B cell (primary cell): ENCODE data around the gene ADARB2. TPM values are rescaled to one million over a fixed set of nuclear protein-coding genes. Genes with fewer than 3 reads are reported as not detected.

Experiments used
- ATAC-seq: fragments of 200-7000 bp; cut with Tn5 transposase; one replicate; pipeline ENCODE4 v1.10.0; 2021; ENCODE audit warnings: low read depth, mild to moderate bottlenecking, moderate number of reproducible peaks, moderate library complexity
- CTCF ChIA-PET: fragments of 350-600 bp; sonication (Branson Sonifier 250); formaldehyde crosslinking; loops from one replicate; lab custom pipeline; 2021; ENCODE audit warnings: antibody characterized with exemption, inconsistent platforms; lab: Charles Lee
- POLR2A ChIA-PET: fragments of 350-600 bp; sonication (Branson Sonifier 250); formaldehyde crosslinking; loops from one replicate; lab custom pipeline; 2021; ENCODE audit warnings: antibody characterized with exemption; lab: Charles Lee
- DNase-seq: peaks from one replicate; pipeline ENCODE4 v3.0.0; 2013
- H2AFZ ChIP-seq: 2 replicates; pipeline ENCODE4 v1.6.1; 2012; ENCODE audit warnings: mild to moderate bottlenecking, low read depth, low read length; ENCODE audit not compliant: insufficient read depth, poor library complexity, severe bottlenecking
- H3K27ac ChIP-seq, 2 donors: 1 replicate in 1 of 2; 2 replicates in 1 of 2; pipeline ENCODE4 v1.5.1; 2012 to 2013; ENCODE audit warnings: low read length in 2 of 2, mild to moderate bottlenecking in 2 of 2, moderate library complexity in 1 of 2
- H3K27me3 ChIP-seq, 4 experiments: fragments of 200-600 bp in 1 of 4; sonication (generic) in 1 of 4; replicated peaks in 1 of 4; 1 replicate in 2 of 4; 2 replicates in 2 of 4; pipeline versions ENCODE4 v1.6.1 to v1.7.0; 2013 to 2016; ENCODE audit warnings: low read length in 3 of 4, mild to moderate bottlenecking in 2 of 4, mixed read lengths in 1 of 4, moderate library complexity in 1 of 4; ENCODE audit not compliant: insufficient read depth in 4 of 4, control insufficient read depth in 3 of 4; ENCODE audit errors: control extremely low read depth in 1 of 4
- H3K36me3 ChIP-seq, 2 experiments: replicated peaks in 1 of 2; 1 replicate in 1 of 2; 2 replicates in 1 of 2; pipeline versions ENCODE4 v1.6.1 to v1.7.1; 2013; ENCODE audit warnings: low read length in 1 of 2; ENCODE audit not compliant: insufficient read depth in 2 of 2, control insufficient read depth in 1 of 2; ENCODE audit errors: control extremely low read depth in 1 of 2, extremely low read depth in 1 of 2
- H3K4me1 ChIP-seq, 2 donors: fragments of 200-600 bp in 1 of 2; sonication (generic) in 1 of 2; 1 replicate in 1 of 2; 2 replicates in 1 of 2; pipeline versions ENCODE4 v1.5.1 to v1.6.1; 2013 to 2017; ENCODE audit warnings: low read length in 2 of 2; ENCODE audit not compliant: control insufficient read depth in 2 of 2, insufficient read depth in 2 of 2
- H3K4me2 ChIP-seq: replicated peaks from 2 replicates; pipeline ENCODE3; 2012; ENCODE audit warnings: mild to moderate bottlenecking, low read depth, low read length; ENCODE audit not compliant: poor library complexity, severe bottlenecking
- H3K4me3 ChIP-seq, 5 experiments: fragments of 200-600 bp in 1 of 5; sonication (generic) in 1 of 5; 1 replicate in 3 of 5; 2 replicates in 2 of 5; pipeline versions ENCODE4 v1.5.1 to v1.7.0; 2011 to 2016; ENCODE audit warnings: low read length in 4 of 5, mild to moderate bottlenecking in 4 of 5, low read depth in 2 of 5, control low read depth in 1 of 5, moderate library complexity in 1 of 5; ENCODE audit not compliant: insufficient read depth in 1 of 5; ENCODE audit errors: control extremely low read depth in 1 of 5, extremely low read depth in 1 of 5
- H3K79me2 ChIP-seq: fragments of 200-600 bp; sonication (generic); one replicate; pipeline ENCODE4 v1.6.0; 2016; ENCODE audit warnings: low read length; ENCODE audit not compliant: control insufficient read depth, insufficient read depth
- H3K9ac ChIP-seq: fragments of 200-600 bp; sonication (generic); 2 replicates; pipeline ENCODE4 v1.6.1; 2017; ENCODE audit warnings: mild to moderate bottlenecking, low read length, moderate library complexity
- H3K9me3 ChIP-seq, 3 donors: one replicate each; pipeline versions ENCODE4 v1.6.1 to v1.7.1; 2013; ENCODE audit warnings: low read length in 2 of 3; ENCODE audit not compliant: control insufficient read depth in 2 of 3, insufficient read depth in 1 of 3; ENCODE audit errors: control extremely low read depth in 1 of 3
- H4K20me1 ChIP-seq: 2 replicates; pipeline ENCODE4 v1.6.0; 2012; ENCODE audit warnings: mild to moderate bottlenecking, low read length; ENCODE audit not compliant: insufficient read depth, control insufficient read depth, poor library complexity, severe bottlenecking
- H3K27ac Mint-ChIP-seq: one replicate; pipeline ENCODE4 v1.8.0; 2021; ENCODE audit warnings: mixed read lengths
- H3K27me3 Mint-ChIP-seq: one replicate; pipeline ENCODE4 v1.8.0; 2021; ENCODE audit warnings: mixed read lengths
- H3K4me1 Mint-ChIP-seq: one replicate; pipeline ENCODE4 v1.8.0; 2021; ENCODE audit warnings: mixed read lengths
- H3K4me3 Mint-ChIP-seq: one replicate; pipeline ENCODE4 v1.8.0; 2021; ENCODE audit warnings: mixed read lengths
- H3K9me3 Mint-ChIP-seq: one replicate; pipeline ENCODE4 v1.8.0; 2022; ENCODE audit warnings: mixed read lengths; ENCODE audit not compliant: insufficient read depth
- CTCF ChIP-seq: fragments of 200-600 bp; IDR thresholded peaks from one replicate; pipeline ENCODE4 v1.8.0; 2022; ENCODE audit warnings: antibody characterized with exemption, mild to moderate bottlenecking
- EZH2 ChIP-seq: IDR thresholded peaks from 2 replicates; pipeline ENCODE4 v1.6.1; 2012; ENCODE audit warnings: borderline replicate concordance, low read depth, mild to moderate bottlenecking, moderate library complexity, low read length; ENCODE audit not compliant: insufficient read depth, poor library complexity, severe bottlenecking
- WGBS: methylation state at CpG from one replicate; pipeline ENCODE4 v1.1.5; 2013; ENCODE audit warnings: missing lambda C conversion rate; ENCODE audit not compliant: insufficient coverage; 5-methylcytosine and 5-hydroxymethylcytosine counted together
- intact Hi-C: fragments of 100-400 bp; cut with micrococcal nuclease; formaldehyde crosslinking; loops from one replicate; pipeline ENCODE4 v1.10.0; 2022
- polyA plus RNA-seq: library from polyadenylated mRNA; depleted of rRNA; stranded (reverse); fragments of >200 nt; gene quantifications from 2 replicates; pipeline ENCODE4 v1.2.3, GENCODE V29; 2012
- total RNA-seq, 2 donors: library from RNA; stranded (reverse); fragments of 120-200 nt in 1 of 2; gene quantifications; 1 replicate in 1 of 2; 2 replicates in 1 of 2; pipeline versions ENCODE4 v1.2.3 to v1.2.4, GENCODE V29; 2013 to 2022

Gene ADARB2
- total and polyA plus RNA-seq, 2 donors (not counting 1 experiment from before 2014, with no cell fraction given) = 0.13 to 0.96 TPM

DNA sequence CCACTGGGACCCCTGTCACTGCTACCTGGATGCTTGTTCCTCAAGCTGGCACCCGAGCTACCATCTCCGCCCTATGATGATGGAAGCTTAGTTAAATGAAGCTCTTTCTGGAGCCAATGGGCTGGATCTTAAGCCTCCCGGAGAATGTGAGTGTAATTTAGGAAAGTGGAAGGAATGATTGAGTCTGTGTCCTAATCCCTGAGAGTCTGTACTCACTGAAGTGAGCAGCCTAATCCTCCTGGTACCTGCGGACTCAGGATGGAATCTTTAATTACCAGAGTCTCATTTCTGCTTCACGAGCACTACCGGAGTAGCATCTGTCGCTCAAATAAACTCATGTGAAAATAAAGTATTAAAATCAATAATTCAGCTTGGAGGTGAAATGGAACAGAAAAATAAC lies 425.6 kb downstream of the ADARB2 start:
- intact Hi-C loops = no loop called here
- no peaks in the 10 kb centered on the region for H3K27me3 ChIP-seq
- H2AFZ ChIP-seq = no peak overlapping the region
- H3K9me3 Mint-ChIP-seq = no peaks in the 10 kb centered on the region
- WGBS = 92% methylated on average over 3 of the region's 7 CpGs
- H3K27ac Mint-ChIP-seq = no peak overlapping the region
- H3K27me3 Mint-ChIP-seq = peaks cover 12% of the 10 kb centered on the region
- no peak overlapping the region for H3K27ac ChIP-seq
- DNase-seq (no peak), ATAC-seq (no peak)
- POLR2A ChIA-PET = no interaction called here
- H3K36me3 ChIP-seq = no peaks in the 10 kb centered on the region
- no peak overlapping the region for H3K4me3 Mint-ChIP-seq
- H3K9ac ChIP-seq = no peak overlapping the region
- no peak overlapping the region for H3K4me2 ChIP-seq
- H3K4me1 ChIP-seq = no peaks in the 10 kb centered on the region
- no peaks in the 10 kb centered on the region for H3K4me1 Mint-ChIP-seq
- no peak overlapping the region for H3K4me3 ChIP-seq
- no peaks in the 10 kb centered on the region for H3K9me3 ChIP-seq
- H4K20me1 ChIP-seq = no peaks in the 10 kb centered on the region
- CTCF ChIA-PET = no interaction called here
- TF ChIP-seq CTCF (no peak), EZH2 (no peak)
- no peaks in the 10 kb centered on the region for H3K79me2 ChIP-seq

DNA sequence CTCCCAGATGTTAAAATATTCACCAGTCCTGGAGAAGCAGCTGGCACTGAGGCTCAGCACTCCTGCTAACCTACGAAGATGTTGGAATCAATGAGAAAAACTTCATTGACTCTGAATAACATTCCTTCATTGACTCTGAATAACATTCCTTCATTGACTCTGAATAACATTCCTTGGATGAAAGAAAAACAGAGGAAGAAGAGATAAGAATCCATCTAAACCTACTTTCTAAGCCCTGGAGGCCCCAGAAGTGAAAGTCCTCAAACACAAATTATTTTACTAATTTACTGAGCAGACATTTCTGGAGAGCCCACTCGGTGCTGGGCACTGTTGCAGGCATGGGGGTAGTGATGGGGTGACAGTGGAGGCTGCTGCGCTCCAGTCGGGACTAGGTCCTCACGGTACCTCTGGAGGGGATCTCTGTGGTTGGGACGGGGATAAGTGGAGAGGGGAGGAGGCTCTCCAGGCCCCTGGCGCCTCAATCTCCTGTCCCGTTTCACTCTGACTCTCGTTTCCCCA lies 427.0 kb downstream of the ADARB2 start:
- Mint-ChIP-seq H3K4me3 (no peak overlapping the region), H3K27ac (no peak overlapping the region), H3K9me3 (no peaks in the 10 kb centered on the region), H3K4me1 (no peaks in the 10 kb centered on the region), H3K27me3 (peaks cover 12% of the 10 kb centered on the region)
- Histone ChIP-seq H3K79me2 (no peaks in the 10 kb centered on the region), H3K36me3 (no peaks in the 10 kb centered on the region), H3K4me2 (no peak overlapping the region), H3K27me3 (no peaks in the 10 kb centered on the region), H4K20me1 (no peaks in the 10 kb centered on the region), H3K9ac (no peak overlapping the region), H3K4me1 (no peaks in the 10 kb centered on the region), H2AFZ (no peak overlapping the region), H3K4me3 (no peak overlapping the region), H3K9me3 (no peaks in the 10 kb centered on the region), H3K27ac (no peak overlapping the region)
- WGBS = 87% methylated on average over 6 of the region's 9 CpGs
- ChIA-PET CTCF (no interaction called here), POLR2A (no interaction called here)
- intact Hi-C loops = no loop called here
- ATAC-seq (no peak), DNase-seq (no peak)
- TF ChIP-seq EZH2 = no peak
- TF ChIP-seq CTCF = no peak
